HCT116 (cell line): ENCODE measurements around the gene SPTBN1. TPM values are rescaled to one million over a fixed set of nuclear protein-coding genes. Genes with fewer than 3 reads are reported as not detected.

Experiments
- ATAC-seq: fragments of 200-7000 bp; cut with Tn5 transposase; 2 replicates; pipeline ENCODE4 v1.9.1; 2020; ENCODE audit warnings: mild to moderate bottlenecking, moderate library complexity
- BruUV-seq: library from RNA; stranded (reverse); fragments of 400-500 nt; replicated peaks from 2 replicates; lab custom pipeline; 2021; lab: Mats Ljungman, UMichigan
- CTCF ChIA-PET: fragments of 300-600 bp; sonication (Branson Sonifier 250); formaldehyde crosslinking; loops from one replicate; lab custom pipeline; 2021; ENCODE audit warnings: antibody characterized with exemption; lab: Charles Lee
- POLR2A ChIA-PET: fragments of 300-600, 350-600 bp; sonication (Branson Sonifier 250); formaldehyde crosslinking; loops from one replicate; lab custom pipeline; 2021; ENCODE audit warnings: antibody characterized with exemption; lab: Charles Lee
- RAD21 ChIA-PET, 2 experiments: fragments of 300-600 bp; sonication (Branson Sonifier 250); formaldehyde crosslinking; loops; one replicate each; lab custom pipeline; 2023; ENCODE audit warnings: low total read pairs in 2 of 2; ENCODE audit not compliant: uncharacterized antibody in 2 of 2, unreplicated experiment in 2 of 2, low non-redundant PET in 1 of 2; lab: Charles Lee
- DNase-seq: peaks from one replicate; pipeline ENCODE4 v3.0.0-alpha.2; 2010; ENCODE audit warnings: low read depth, low spot score
- H2AFZ ChIP-seq: fragments of 200-600 bp; shearing (Covaris generic), sonication (generic); 2 replicates; pipeline ENCODE4 v1.6.1; 2017; ENCODE audit warnings: low read depth, mixed run types, mixed read lengths, antibody characterized with exemption, low read length; ENCODE audit not compliant: poor library complexity, severe bottlenecking
- H3K27ac ChIP-seq: 2 replicates; pipeline ENCODE4 v1.5.1; 2012; ENCODE audit warnings: low read depth, low read length
- H3K27me3 ChIP-seq: fragments of 200-600 bp; sonication (generic); 2 replicates; pipeline ENCODE4 v1.6.1; 2016; ENCODE audit warnings: mixed run types, low read length, mixed read lengths; ENCODE audit not compliant: insufficient read depth
- H3K36me3 ChIP-seq, 2 experiments: fragments of 200-500 bp in 1 of 2; fragments of 200-600 bp in 1 of 2; sonication (Bioruptor generic) in 1 of 2; sonication (generic) in 1 of 2; 2 replicates each; pipeline versions ENCODE4 v1.5.1 to v1.6.1; 2014 to 2016; ENCODE audit warnings: low read length in 2 of 2, inconsistent platforms in 1 of 2, mixed read lengths in 1 of 2, mixed run types in 1 of 2; ENCODE audit not compliant: insufficient read depth in 2 of 2, control insufficient read depth in 1 of 2
- H3K4me1 ChIP-seq, 2 experiments: fragments of 200-600 bp in 1 of 2; sonication (generic) in 1 of 2; 2 replicates each; pipeline versions ENCODE4 v1.5.1 to v1.6.1; 2012 to 2017; ENCODE audit warnings: low read length in 2 of 2, inconsistent platforms in 1 of 2, mild to moderate bottlenecking in 1 of 2, mixed read lengths in 1 of 2, mixed run types in 1 of 2, moderate library complexity in 1 of 2; ENCODE audit not compliant: insufficient read depth in 2 of 2, control insufficient read depth in 1 of 2
- H3K4me2 ChIP-seq: fragments of 200-600 bp; sonication (generic); 2 replicates; pipeline ENCODE4 v1.6.1; 2017; ENCODE audit warnings: mixed run types, low read length, mixed read lengths
- H3K4me3 ChIP-seq, 2 experiments: fragments of 200-600 bp in 1 of 2; sonication (generic) in 1 of 2; replicated peaks in 1 of 2; 2 replicates each; pipeline ENCODE4 v1.5.1; 2011 to 2016; ENCODE audit warnings: low read length in 2 of 2, control low read depth in 1 of 2, low read depth in 1 of 2, mild to moderate bottlenecking in 1 of 2, mixed read lengths in 1 of 2, mixed run types in 1 of 2
- H3K79me2 ChIP-seq: fragments of 200-600 bp; sonication (generic); 2 replicates; pipeline ENCODE4 v1.6.1; 2017; ENCODE audit warnings: mild to moderate bottlenecking, mixed run types, low read length, moderate library complexity, mixed read lengths; ENCODE audit not compliant: insufficient read depth
- H3K9ac ChIP-seq: fragments of 200-600 bp; sonication (generic); 2 replicates; pipeline ENCODE4 v1.6.1; 2016; ENCODE audit warnings: low read length, mixed read lengths
- H3K9me2 ChIP-seq: fragments of 200-600 bp; sonication (generic), shearing (Covaris generic); 2 replicates; pipeline ENCODE4 v1.6.1; 2017; ENCODE audit warnings: mixed run types, mild to moderate bottlenecking, moderate library complexity; ENCODE audit not compliant: insufficient read depth
- H3K9me3 ChIP-seq, 2 experiments: fragments of 200-500 bp in 1 of 2; fragments of 200-600 bp in 1 of 2; sonication (Bioruptor generic) in 1 of 2; sonication (generic) in 1 of 2; 2 replicates each; pipeline ENCODE4 v1.6.1; 2014 to 2017; ENCODE audit warnings: low read length in 2 of 2, mixed read lengths in 2 of 2, inconsistent platforms in 1 of 2, low read depth in 1 of 2, mild to moderate bottlenecking in 1 of 2, mixed run types in 1 of 2, moderate library complexity in 1 of 2; ENCODE audit not compliant: control insufficient read depth in 1 of 2, insufficient read depth in 1 of 2
- H4K20me1 ChIP-seq: fragments of 200-600 bp; sonication (generic), shearing (Covaris generic); 2 replicates; pipeline ENCODE4 v1.6.1; 2017; ENCODE audit warnings: mixed run types, mild to moderate bottlenecking, moderate library complexity; ENCODE audit not compliant: insufficient read depth
- CBX3 ChIP-seq: IDR thresholded peaks from 2 replicates; pipeline ENCODE4 v1.6.1; 2012; ENCODE audit warnings: low read depth
- EGR1 ChIP-seq: IDR thresholded peaks from 2 replicates; pipeline ENCODE4 v1.6.1; 2012; ENCODE audit warnings: low read depth
- ELF1 ChIP-seq: IDR thresholded peaks from 2 replicates; pipeline ENCODE4 v1.6.1; 2012; ENCODE audit warnings: low read depth, borderline replicate concordance
- EZH2phosphoT487 ChIP-seq: fragments of 200-600 bp; IDR thresholded peaks from 2 replicates; pipeline ENCODE4 v1.6.1; 2018; ENCODE audit warnings: antibody characterized with exemption, borderline replicate concordance
- FOSL1 ChIP-seq: IDR thresholded peaks from 2 replicates; pipeline ENCODE4 v1.6.1; 2012; ENCODE audit warnings: low read depth
- JUND ChIP-seq: IDR thresholded peaks from 2 replicates; pipeline ENCODE4 v1.6.1; 2012
- POLR2A ChIP-seq: IDR thresholded peaks from 2 replicates; pipeline ENCODE4 v1.7.0; 2011; ENCODE audit warnings: borderline replicate concordance; ENCODE audit not compliant: insufficient read depth, insufficient read length; ENCODE audit errors: extremely low read depth
- POLR2AphosphoS5 ChIP-seq: IDR thresholded peaks from 2 replicates; pipeline ENCODE4 v1.6.1; 2011; ENCODE audit warnings: mild to moderate bottlenecking, low read depth, low read length, moderate library complexity
- RAD21 ChIP-seq: IDR thresholded peaks from 2 replicates; pipeline ENCODE4 v1.6.1; 2012; ENCODE audit warnings: low read depth, mild to moderate bottlenecking
- SRF ChIP-seq: IDR thresholded peaks from 2 replicates; pipeline ENCODE4 v1.6.1; 2012; ENCODE audit warnings: low read depth
- TCF7L2 ChIP-seq: IDR thresholded peaks from 2 replicates; pipeline ENCODE4 v1.7.0; 2011; ENCODE audit warnings: borderline replicate concordance, inconsistent platforms; ENCODE audit not compliant: insufficient read depth, insufficient read length; ENCODE audit errors: extremely low read depth
- YY1 ChIP-seq: IDR thresholded peaks from 2 replicates; pipeline ENCODE4 v1.6.1; 2011; ENCODE audit warnings: low read length, low read depth, moderate library complexity, mild to moderate bottlenecking; ENCODE audit not compliant: insufficient replicate concordance; ENCODE audit errors: extremely low read depth
- ZBTB33 ChIP-seq: IDR thresholded peaks from 2 replicates; pipeline ENCODE4 v1.6.1; 2011; ENCODE audit warnings: mild to moderate bottlenecking, low read length, moderate library complexity; ENCODE audit not compliant: insufficient replicate concordance; ENCODE audit errors: extremely low read depth
- ZFX ChIP-seq: fragments of 450-650 bp; IDR thresholded peaks from 2 replicates; pipeline ENCODE4 v1.6.1; 2017
- ZNF274 ChIP-seq: fragments of 200-500 bp; sonication (Bioruptor generic); IDR thresholded peaks from 2 replicates; pipeline ENCODE4 v1.6.1; 2014; ENCODE audit warnings: mild to moderate bottlenecking, low read depth, low read length, inconsistent platforms
- intact Hi-C: fragments of 100-400 bp; cut with micrococcal nuclease; formaldehyde crosslinking; loops from 2 replicates; pipeline ENCODE4 v1.10.0; 2022
- total RNA-seq: library from RNA; stranded (reverse); gene quantifications from one replicate; pipeline ENCODE4 v1.2.1, GENCODE V29; 2021; ENCODE audit not compliant: unreplicated experiment
- TF ChIP-seq, protein P1 (sequence below): IDR thresholded peaks from 2 replicates; pipeline ENCODE4 v1.6.1; 2012
- TF ChIP-seq, protein P2 (sequence below), 3 experiments: fragments of 200-600 bp in 1 of 3; sonication (generic) in 1 of 3; IDR thresholded peaks in 2 of 3; conservative IDR thresholded peaks in 1 of 3; 2 replicates each; pipeline ENCODE4 v1.5.1; 2012 to 2017; ENCODE audit warnings: low read depth in 2 of 3, low read length in 2 of 3, antibody characterized with exemption in 1 of 3, borderline replicate concordance in 1 of 3, control low read depth in 1 of 3, mild to moderate bottlenecking in 1 of 3, mixed read lengths in 1 of 3, mixed run types in 1 of 3, moderate library complexity in 1 of 3; ENCODE audit not compliant: insufficient read depth in 1 of 3

Gene SPTBN1
- total RNA-seq, 1 experiment from 2014 or later = 84.4 TPM

GRCh38 chr2:54420524-54421172 lies 35.5 kb upstream of the SPTBN1 start (continued):
- TF ChIP-seq ZBTB33 (no peak), ZFX (no peak), ELF1 (no peak), POLR2A (no peak), TCF7L2 (no peak), EGR1 (no peak), FOSL1 (no peak), RAD21 (no peak)

DNA sequence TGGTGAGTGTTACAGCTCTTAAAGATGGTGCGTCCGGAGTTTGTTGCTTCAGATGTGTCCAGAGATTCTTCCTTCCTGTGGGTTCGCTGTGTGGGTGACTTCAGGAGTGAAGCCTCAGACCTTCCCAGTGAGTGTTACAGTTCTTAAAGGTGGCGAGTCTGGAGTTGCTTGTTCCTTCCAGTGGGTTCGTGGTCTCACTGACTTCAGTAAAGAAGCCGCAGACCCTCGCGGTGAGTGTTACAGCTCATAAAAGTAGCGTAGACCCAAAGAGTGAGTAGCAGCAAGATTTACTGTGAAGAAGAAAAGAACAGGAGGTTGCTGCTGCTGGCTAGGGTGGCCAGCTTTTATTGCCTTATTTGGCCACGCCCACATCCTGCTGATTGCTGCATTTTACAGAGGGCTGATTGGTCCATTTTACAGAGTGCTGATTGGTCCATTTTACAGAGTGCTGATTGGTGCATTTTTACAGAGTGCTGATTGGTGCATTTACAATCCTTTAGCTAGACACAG lies 34.0 kb upstream of the SPTBN1 start:
- ATAC-seq (no peak), DNase-seq (no peak)
- RAD21 ChIA-PET = no interaction called here
- peaks cover 0 to 3% of the 10 kb centered on the region in 2 experiments; a peak in 1 of 4 replicates for H3K9me3 ChIP-seq
- H3K9me2 ChIP-seq = no peaks in the 10 kb centered on the region
- no peaks in the 10 kb centered on the region for H3K4me1 ChIP-seq
- intact Hi-C loops = no loop called here
- no peak overlapping the region for H2AFZ ChIP-seq
- H3K36me3 ChIP-seq = no peaks in the 10 kb centered on the region
- CTCF ChIA-PET = no interaction called here
- POLR2A ChIA-PET = no interaction called here
- H3K4me3 ChIP-seq = no peak overlapping the region
- no peaks in the 10 kb centered on the region for H3K27me3 ChIP-seq
- H4K20me1 ChIP-seq = no peaks in the 10 kb centered on the region
- no peaks in the 10 kb centered on the region for H3K79me2 ChIP-seq
- H3K9ac ChIP-seq = no peak overlapping the region
- H3K27ac ChIP-seq = no peak overlapping the region
- H3K4me2 ChIP-seq = no peak overlapping the region
- BruUV-seq = no TSS peak
- TF ChIP-seq EZH2phosphoT487 = no peak
- TF ChIP-seq ZNF274 = no peak
- no peak for TF ChIP-seq YY1
- TF ChIP-seq, protein P1, sequence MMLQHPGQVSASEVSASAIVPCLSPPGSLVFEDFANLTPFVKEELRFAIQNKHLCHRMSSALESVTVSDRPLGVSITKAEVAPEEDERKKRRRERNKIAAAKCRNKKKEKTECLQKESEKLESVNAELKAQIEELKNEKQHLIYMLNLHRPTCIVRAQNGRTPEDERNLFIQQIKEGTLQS = no peak
- no peak for TF ChIP-seq ZBTB33
- no peak for TF ChIP-seq JUND
- TF ChIP-seq CBX3 = no peak
- TF ChIP-seq SRF = no peak
- TF ChIP-seq TCF7L2 = no peak
- TF ChIP-seq, protein P2, sequence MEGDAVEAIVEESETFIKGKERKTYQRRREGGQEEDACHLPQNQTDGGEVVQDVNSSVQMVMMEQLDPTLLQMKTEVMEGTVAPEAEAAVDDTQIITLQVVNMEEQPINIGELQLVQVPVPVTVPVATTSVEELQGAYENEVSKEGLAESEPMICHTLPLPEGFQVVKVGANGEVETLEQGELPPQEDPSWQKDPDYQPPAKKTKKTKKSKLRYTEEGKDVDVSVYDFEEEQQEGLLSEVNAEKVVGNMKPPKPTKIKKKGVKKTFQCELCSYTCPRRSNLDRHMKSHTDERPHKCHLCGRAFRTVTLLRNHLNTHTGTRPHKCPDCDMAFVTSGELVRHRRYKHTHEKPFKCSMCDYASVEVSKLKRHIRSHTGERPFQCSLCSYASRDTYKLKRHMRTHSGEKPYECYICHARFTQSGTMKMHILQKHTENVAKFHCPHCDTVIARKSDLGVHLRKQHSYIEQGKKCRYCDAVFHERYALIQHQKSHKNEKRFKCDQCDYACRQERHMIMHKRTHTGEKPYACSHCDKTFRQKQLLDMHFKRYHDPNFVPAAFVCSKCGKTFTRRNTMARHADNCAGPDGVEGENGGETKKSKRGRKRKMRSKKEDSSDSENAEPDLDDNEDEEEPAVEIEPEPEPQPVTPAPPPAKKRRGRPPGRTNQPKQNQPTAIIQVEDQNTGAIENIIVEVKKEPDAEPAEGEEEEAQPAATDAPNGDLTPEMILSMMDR (IDR thresholded peaks at IDR 0.05 in 2 of 3, conservative IDR thresholded peaks at IDR 0.05 in 1 of 3; ENCODE audit: borderline replicate concordance in 1 of 3, insufficient read depth in 1 of 3, low read depth in 2 of 3, low read length in 2 of 3) = no peak
- TF ChIP-seq RAD21 = no peak
- no peak for TF ChIP-seq POLR2AphosphoS5
- no peak for TF ChIP-seq EGR1
